Esophagus muscularis mucosa (tissue), 4 donors: ENCODE results near the gene SIDT2. TPM values are rescaled to one million over a fixed set of nuclear protein-coding genes. Genes with fewer than 3 reads are reported as not detected.

ENCODE experiments used
- DNase-seq: peaks from one replicate; pipeline ENCODE4 v3.0.0-alpha.2; 2017; ENCODE audit errors: extremely low spot score
- H3K27ac ChIP-seq, 4 donors: fragments of 200-600 bp; sonication (generic); replicated peaks in 1 of 4; 1 replicate in 3 of 4; 2 replicates in 1 of 4; pipeline ENCODE4 v1.5.1; 2016 to 2019; ENCODE audit warnings: mild to moderate bottlenecking in 1 of 4
- H3K27me3 ChIP-seq, 4 donors: fragments of 200-600 bp; sonication (generic); one replicate each; pipeline versions ENCODE4 v1.5.1 to v1.6.0; 2016 to 2019
- H3K36me3 ChIP-seq, 4 donors: fragments of 200-600 bp; sonication (generic); one replicate each; pipeline ENCODE4 v1.5.1; 2016 to 2019
- H3K4me1 ChIP-seq, 4 donors: fragments of 200-600 bp; sonication (generic); one replicate each; pipeline ENCODE4 v1.5.1; 2016 to 2019
- H3K4me3 ChIP-seq, 4 donors: fragments of 200-600 bp; sonication (generic); 1 replicate in 2 of 4; 2 replicates in 2 of 4; pipeline ENCODE4 v1.5.1; 2016 to 2019; ENCODE audit warnings: mild to moderate bottlenecking in 4 of 4, moderate library complexity in 1 of 4
- H3K9me3 ChIP-seq, 4 donors: fragments of 200-600 bp; sonication (generic); 1 replicate in 3 of 4; 2 replicates in 1 of 4; pipeline ENCODE4 v1.5.1; 2016 to 2019
- EP300 ChIP-seq: sonication (generic); formaldehyde crosslinking; IDR thresholded peaks from one replicate; pipeline ENCODE4 v1.6.1; 2017; ENCODE audit warnings: antibody characterized with exemption
- POLR2A ChIP-seq: fragments of 450-650 bp; IDR thresholded peaks from one replicate; pipeline ENCODE4 v1.6.1; 2017; ENCODE audit warnings: antibody characterized with exemption, moderate library complexity, mild to moderate bottlenecking, low read depth
- POLR2AphosphoS5 ChIP-seq, 2 donors: sonication (generic); formaldehyde crosslinking; IDR thresholded peaks; one replicate each; pipeline ENCODE4 v1.6.1; 2017; ENCODE audit warnings: antibody characterized with exemption in 2 of 2
- WGBS: methylation state at CpG from one replicate; pipeline ENCODE4 v1.1.5; 2018; 5-methylcytosine and 5-hydroxymethylcytosine counted together
- intact Hi-C: fragments of 100-400 bp; cut with DNase I; formaldehyde crosslinking; loops from one replicate; pipeline ENCODE4 v1.15.1; 2023
- total RNA-seq, 4 donors: library from RNA; depleted of rRNA; stranded (reverse); fragments of >200 nt; gene quantifications; one replicate each; pipeline versions ENCODE4 v1.1.0 to v1.2.1, GENCODE V29; 2016
- TF ChIP-seq, protein P1 (sequence below), 3 experiments: fragments of 200-600 bp in 2 of 3; fragments of 450-650 bp in 1 of 3; sonication (generic) in 2 of 3; IDR thresholded peaks; one replicate each; pipeline ENCODE4 v1.5.1; 2017 to 2019; ENCODE audit warnings: antibody characterized with exemption in 3 of 3, mild to moderate bottlenecking in 2 of 3, moderate library complexity in 1 of 3

The SIDT2 gene
- total RNA-seq, 4 donors from 2014 or later, result 26.5 to 34.1 (median 29.3) TPM

DNA sequence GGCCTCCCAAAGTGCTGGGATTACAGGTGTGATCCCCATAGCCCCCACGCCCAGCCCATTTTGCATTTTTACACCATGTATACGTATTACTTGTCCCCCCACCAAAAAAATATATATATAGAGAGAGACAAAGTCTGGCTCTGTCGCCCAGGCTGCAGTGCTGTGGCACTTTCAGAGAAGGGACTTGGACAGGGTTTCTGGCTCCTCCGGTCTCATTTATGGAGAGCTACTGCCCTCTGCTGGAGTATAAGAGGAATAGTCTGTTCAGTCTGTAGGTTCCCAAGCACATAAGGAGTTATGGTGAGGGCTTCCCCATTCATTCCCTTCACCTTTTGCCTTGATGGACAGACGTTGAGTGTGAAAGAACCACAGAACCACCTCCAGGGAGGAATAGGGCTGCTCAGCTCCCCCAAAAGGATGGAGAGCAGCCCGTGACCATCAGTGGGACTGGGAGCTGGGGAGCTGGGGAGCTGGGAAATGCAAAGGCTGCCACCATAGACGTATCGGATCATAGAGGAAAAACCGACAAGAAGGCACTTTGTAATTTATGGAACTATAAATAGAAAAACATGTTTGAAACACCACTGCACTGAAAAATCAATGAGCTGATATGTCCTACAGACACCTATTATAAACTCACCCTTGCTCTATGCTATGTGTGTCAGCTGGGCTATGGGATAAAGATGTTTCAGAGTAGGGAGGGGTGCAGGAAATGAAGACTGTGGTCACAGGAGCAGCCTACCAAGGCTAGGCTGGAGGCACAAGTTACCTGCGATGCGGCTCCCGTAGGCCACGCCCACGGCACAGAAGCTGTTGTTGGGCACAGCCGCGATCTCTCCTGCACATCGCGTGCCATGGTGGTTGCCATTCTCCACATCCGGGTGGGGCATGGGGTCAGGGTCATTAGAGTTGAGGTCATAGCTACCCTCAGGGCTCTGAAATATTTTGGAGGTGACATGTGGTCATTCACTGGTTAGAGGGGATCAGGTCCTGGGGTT lies 48.1 kb downstream of the SIDT2 start:
- intact Hi-C loops, result loop anchor here (1.0 to 5.0 kb wide), 2 partner anchors 45 to 129 kb away; partner anchors contain the start of gene SIK3
- no peak for DNase-seq
- Histone ChIP-seq H3K4me1 (peaks cover 24 to 82% (median 74%) of the 10 kb centered on the region in 4 donors), H3K27me3 (no peaks in the 10 kb centered on the region), H3K4me3 (no peak overlapping the region), H3K9me3 (no peaks in the 10 kb centered on the region), H3K27ac (peak overlapping the region; percentile 23 to 95 (median 94)), H3K36me3 (peaks cover 33 to 75% (median 65%) of the 10 kb centered on the region in 4 donors)
- 41% methylated on average over 9 of the region's 19 CpGs for WGBS
- TF ChIP-seq POLR2AphosphoS5 (IDR thresholded peaks at IDR 0.05) (peak; percentile 40 to 61), EP300 (no peak)
- TF ChIP-seq, protein P1, sequence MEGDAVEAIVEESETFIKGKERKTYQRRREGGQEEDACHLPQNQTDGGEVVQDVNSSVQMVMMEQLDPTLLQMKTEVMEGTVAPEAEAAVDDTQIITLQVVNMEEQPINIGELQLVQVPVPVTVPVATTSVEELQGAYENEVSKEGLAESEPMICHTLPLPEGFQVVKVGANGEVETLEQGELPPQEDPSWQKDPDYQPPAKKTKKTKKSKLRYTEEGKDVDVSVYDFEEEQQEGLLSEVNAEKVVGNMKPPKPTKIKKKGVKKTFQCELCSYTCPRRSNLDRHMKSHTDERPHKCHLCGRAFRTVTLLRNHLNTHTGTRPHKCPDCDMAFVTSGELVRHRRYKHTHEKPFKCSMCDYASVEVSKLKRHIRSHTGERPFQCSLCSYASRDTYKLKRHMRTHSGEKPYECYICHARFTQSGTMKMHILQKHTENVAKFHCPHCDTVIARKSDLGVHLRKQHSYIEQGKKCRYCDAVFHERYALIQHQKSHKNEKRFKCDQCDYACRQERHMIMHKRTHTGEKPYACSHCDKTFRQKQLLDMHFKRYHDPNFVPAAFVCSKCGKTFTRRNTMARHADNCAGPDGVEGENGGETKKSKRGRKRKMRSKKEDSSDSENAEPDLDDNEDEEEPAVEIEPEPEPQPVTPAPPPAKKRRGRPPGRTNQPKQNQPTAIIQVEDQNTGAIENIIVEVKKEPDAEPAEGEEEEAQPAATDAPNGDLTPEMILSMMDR (IDR thresholded peaks at IDR 0.05), result peak; percentile 78 to 96 (median 80)

DNA sequence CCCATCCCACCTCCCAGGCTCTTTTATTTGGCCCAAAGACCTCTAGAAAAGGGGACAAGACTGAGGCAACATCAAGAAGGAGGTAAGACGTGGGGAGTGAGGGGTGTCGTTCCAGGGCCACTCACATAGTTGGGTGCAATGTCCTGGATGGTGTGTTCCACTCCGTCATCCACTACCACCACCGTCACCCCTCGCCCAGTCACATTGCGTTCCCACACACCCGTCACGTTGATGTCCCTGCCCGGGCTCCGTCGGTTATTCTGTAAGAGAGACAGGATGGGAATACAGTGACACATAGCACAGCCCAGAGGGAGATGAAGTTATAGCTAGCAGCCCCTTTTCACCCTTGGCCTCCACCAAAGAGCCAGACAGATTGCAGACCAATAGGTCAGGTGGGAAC lies 49.5 kb downstream of the SIDT2 start:
- H3K36me3 ChIP-seq, result peaks cover 33 to 66% (median 62%) of the 10 kb centered on the region in 4 donors
- WGBS, result 82% methylated on average over 11 of the region's 11 CpGs
- no peak for DNase-seq

GRCh38 chr11:117229411-117229810 lies 50.9 kb downstream of the SIDT2 start:
- TF ChIP-seq POLR2AphosphoS5 (IDR thresholded peaks at IDR 0.05) (no peak), EP300 (no peak), POLR2A (no peak)
- TF ChIP-seq, protein P1 (IDR thresholded peaks at IDR 0.05), result no peak
- H3K4me3 ChIP-seq, result no peak overlapping the region
- peaks cover 33 to 53% (median 49%) of the 10 kb centered on the region in 4 donors for H3K36me3 ChIP-seq
- intact Hi-C loops, result loop anchor here (5.0 kb wide), 1 partner anchor 132 kb away; the partner anchor contains the start of gene SIK3
- no peak for DNase-seq
- H3K4me1 ChIP-seq, result peaks cover 24 to 71% (median 63%) of the 10 kb centered on the region in 4 donors
- peak overlapping the region in 2 of 4 donors; percentile 98 to 99 for H3K27ac ChIP-seq
- H3K27me3 ChIP-seq, result no peaks in the 10 kb centered on the region
- H3K9me3 ChIP-seq, result no peaks in the 10 kb centered on the region
- 91% methylated on average over 12 of the region's 12 CpGs for WGBS

More for the DNA sequence above, 49.5 kb downstream of the SIDT2 start:
- Histone ChIP-seq H3K4me3 (no peak overlapping the region), H3K9me3 (no peaks in the 10 kb centered on the region), H3K4me1 (peaks cover 15 to 71% (median 63%) of the 10 kb centered on the region in 4 donors), H3K27ac (no peak overlapping the region), H3K27me3 (no peaks in the 10 kb centered on the region)
- TF ChIP-seq POLR2A (no peak), EP300 (no peak), POLR2AphosphoS5 (IDR thresholded peaks at IDR 0.05) (no peak)
- TF ChIP-seq, protein P1 (IDR thresholded peaks at IDR 0.05), result no peak
- intact Hi-C loops, result loop anchor here (5.0 kb wide), 1 partner anchor 131 kb away; the partner anchor contains the start of gene SIK3

GRCh38 chr11:117229931-117230285 lies 51.4 kb downstream of the SIDT2 start:
- no peak for DNase-seq
- peaks cover 24 to 68% (median 58%) of the 10 kb centered on the region in 4 donors for H3K4me1 ChIP-seq
- WGBS, result 85% methylated on average over 5 of the region's 5 CpGs

More at GRCh38 chr11:117229931-117230285, 51.4 kb downstream of the SIDT2 start:
- TF ChIP-seq POLR2A, result no peak
- TF ChIP-seq POLR2AphosphoS5 (IDR thresholded peaks at IDR 0.05), result no peak
- no peak for TF ChIP-seq EP300
- TF ChIP-seq, protein P1 (IDR thresholded peaks at IDR 0.05), result no peak
- Histone ChIP-seq H3K27ac (peak overlapping the region in 3 of 4 donors; percentile 98 to 100 (median 99)), H3K4me3 (no peak overlapping the region), H3K9me3 (no peaks in the 10 kb centered on the region), H3K36me3 (peaks cover 33 to 48% (median 48%) of the 10 kb centered on the region in 4 donors), H3K27me3 (no peaks in the 10 kb centered on the region)
- intact Hi-C loops, result loop anchor here (5.0 to 10.0 kb wide), 2 partner anchors 133 to 455 kb away; partner anchors contain the start of genes BUD13 and SIK3
